HL-60 (cell line): ENCODE data around the gene TPM4.

ENCODE experiments used
- GABPA ChIP-seq: IDR thresholded peaks from 2 replicates; pipeline ENCODE4 v1.6.1; 2012; ENCODE audit warnings: low read depth
- POLR2AphosphoS5 ChIP-seq: IDR thresholded peaks from 2 replicates; pipeline ENCODE4 v1.6.1; 2012; ENCODE audit warnings: low read depth
- TF ChIP-seq, protein P1 (sequence below): IDR thresholded peaks from one replicate; pipeline ENCODE4 v1.5.1; 2011; ENCODE audit warnings: low read length, control low read depth, inconsistent platforms; ENCODE audit not compliant: insufficient read depth

DNA sequence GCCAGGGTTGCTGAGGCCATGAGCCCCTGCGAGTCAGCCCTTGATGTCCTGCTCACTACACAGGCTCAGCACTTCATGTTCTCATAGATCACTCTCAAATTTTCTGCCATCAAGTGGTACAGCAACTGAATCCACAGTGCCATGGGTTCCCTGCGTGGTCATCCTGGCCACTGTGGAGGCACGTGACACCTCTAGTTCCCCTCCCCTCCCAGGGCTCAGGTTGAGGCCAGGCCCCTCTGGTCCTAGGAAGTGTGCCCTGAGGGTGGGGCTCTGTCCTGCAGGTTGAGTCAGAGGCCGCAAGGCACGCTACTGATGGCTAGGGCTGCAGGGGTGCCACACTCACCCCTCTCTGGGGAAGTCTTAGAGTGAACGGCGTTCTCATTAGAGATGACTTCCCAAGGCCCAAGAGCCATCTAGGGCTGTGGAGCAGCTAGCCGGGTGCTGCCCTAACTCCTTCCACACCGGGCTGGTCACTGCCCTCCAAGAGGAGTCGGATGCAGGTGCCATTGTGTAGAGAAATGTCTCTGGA lies 39.8 kb upstream of the TPM4 start:
- TF ChIP-seq, protein P1, sequence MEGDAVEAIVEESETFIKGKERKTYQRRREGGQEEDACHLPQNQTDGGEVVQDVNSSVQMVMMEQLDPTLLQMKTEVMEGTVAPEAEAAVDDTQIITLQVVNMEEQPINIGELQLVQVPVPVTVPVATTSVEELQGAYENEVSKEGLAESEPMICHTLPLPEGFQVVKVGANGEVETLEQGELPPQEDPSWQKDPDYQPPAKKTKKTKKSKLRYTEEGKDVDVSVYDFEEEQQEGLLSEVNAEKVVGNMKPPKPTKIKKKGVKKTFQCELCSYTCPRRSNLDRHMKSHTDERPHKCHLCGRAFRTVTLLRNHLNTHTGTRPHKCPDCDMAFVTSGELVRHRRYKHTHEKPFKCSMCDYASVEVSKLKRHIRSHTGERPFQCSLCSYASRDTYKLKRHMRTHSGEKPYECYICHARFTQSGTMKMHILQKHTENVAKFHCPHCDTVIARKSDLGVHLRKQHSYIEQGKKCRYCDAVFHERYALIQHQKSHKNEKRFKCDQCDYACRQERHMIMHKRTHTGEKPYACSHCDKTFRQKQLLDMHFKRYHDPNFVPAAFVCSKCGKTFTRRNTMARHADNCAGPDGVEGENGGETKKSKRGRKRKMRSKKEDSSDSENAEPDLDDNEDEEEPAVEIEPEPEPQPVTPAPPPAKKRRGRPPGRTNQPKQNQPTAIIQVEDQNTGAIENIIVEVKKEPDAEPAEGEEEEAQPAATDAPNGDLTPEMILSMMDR, result no peak
- TF ChIP-seq GABPA (no peak), POLR2AphosphoS5 (no peak)
